GM11168 (cell line): Measurements from ENCODE around the gene GRK5.

ENCODE experiments used
- in situ Hi-C: fragments of 300-500 bp; cut with MboI; formaldehyde crosslinking; loops from one replicate; pipeline ENCODE4 v1.12.0; 2022; ENCODE audit warnings: low sequenced_read_pairs; ENCODE audit not compliant: unreplicated experiment

The GRK5 gene

DNA sequence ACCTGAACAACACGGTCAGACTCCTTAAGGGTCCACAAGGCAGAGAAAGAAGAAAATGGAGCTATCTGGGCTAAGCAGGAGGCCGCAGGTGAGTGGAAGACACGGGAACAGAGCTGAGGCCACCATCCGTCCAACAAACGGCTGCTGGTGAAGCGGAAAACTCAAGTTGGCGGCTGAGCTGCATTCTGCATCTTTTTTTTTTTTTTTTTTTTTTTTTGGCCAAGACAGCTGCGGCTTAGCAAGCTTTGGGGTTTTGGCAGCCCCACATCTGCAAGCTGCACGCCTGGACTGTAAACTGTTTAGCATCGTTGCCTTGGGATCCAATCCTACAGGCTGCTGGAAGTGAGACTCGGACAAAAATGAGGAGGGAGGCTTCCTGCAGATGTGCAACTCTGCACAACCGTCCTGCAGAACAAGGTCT lies 297.8 kb downstream of the GRK5 start:
- in situ Hi-C loops: no loop called here
